ENCODE results near the gene GNB1. TPM values are rescaled to one million over a fixed set of nuclear protein-coding genes. Genes with fewer than 3 reads are reported as not detected.

GNB1 gene
- total RNA-seq, 1 experiment from 2014 or later, result 400 TPM

GRCh38 chr1:1779691-1780597 lies 110.9 kb downstream of the GNB1 start:
- no peaks in the 10 kb centered on the region for H3K27me3 ChIP-seq (ENCODE audit: insufficient read depth, low read length)
- H3K9ac ChIP-seq (ENCODE audit: extremely low read depth, insufficient read length, low read length), result peak overlapping the region; percentile 47
- peak overlapping the region; percentile 46 for H2BK20ac ChIP-seq (ENCODE audit: low read depth, low read length, poor library complexity, severe bottlenecking)
- no peak overlapping the region for H2BK15ac ChIP-seq (ENCODE audit: low read depth, low read length)
- no peak overlapping the region for H4K8ac ChIP-seq (replicated peaks; ENCODE audit: insufficient read length, low read depth, low read length)
- H3K9me3 Mint-ChIP-seq, result no peaks in the 10 kb centered on the region
- no peak overlapping the region for H3K23ac ChIP-seq (ENCODE audit: insufficient read length, low read depth, low read length)
- peak; percentile 79 for DNase-seq
- H3K27me3 Mint-ChIP-seq (ENCODE audit: low read depth), result no peaks in the 10 kb centered on the region; the same call in 1 of the 2 replicates
- H3K4me3 Mint-ChIP-seq, result peak overlapping the region; percentile 79 to 84
- peak overlapping the region; percentile 85 for H3K4me2 ChIP-seq (ENCODE audit: insufficient read depth, insufficient read length, low read length)
- H3K23me2 ChIP-seq (ENCODE audit: insufficient read length, low read depth, low read length, poor library complexity, severe bottlenecking), result peaks cover 24% of the 10 kb centered on the region
- H3K79me1 ChIP-seq (ENCODE audit: insufficient read depth, low read depth, low read length, poor library complexity, severe bottlenecking), result no peaks in the 10 kb centered on the region
- H3K9me3 ChIP-seq (ENCODE audit: control insufficient read depth, low read depth, low read length), result no peaks in the 10 kb centered on the region
- H4K91ac ChIP-seq (ENCODE audit: insufficient read length, low read depth, low read length), result no peak overlapping the region
- H3K27ac ChIP-seq (ENCODE audit: insufficient read length, low read depth, low read length), result peak overlapping the region; percentile 71
- H2BK12ac ChIP-seq (ENCODE audit: insufficient read length, low read depth, low read length), result no peak overlapping the region
- peaks cover 49 to 63% of the 10 kb centered on the region in 2 experiments for H3K4me1 Mint-ChIP-seq
- H2AK5ac ChIP-seq (ENCODE audit: insufficient read length, low read length), result peak overlapping the region; percentile 25
- no peak for TF ChIP-seq CTCF (conservative IDR thresholded peaks at IDR 0.05)
- H3K56ac ChIP-seq (ENCODE audit: insufficient read length, low read depth, low read length), result no peak overlapping the region
- H2AFZ ChIP-seq (ENCODE audit: low read length), result no peak overlapping the region
- H3K4me1 ChIP-seq (ENCODE audit: insufficient read depth, low read length), result peaks cover 18% of the 10 kb centered on the region
- peak overlapping the region; percentile 86; the same call in 1 of the 2 replicates for H3K14ac ChIP-seq (ENCODE audit: insufficient read depth, low read length)
- H3K18ac ChIP-seq (ENCODE audit: insufficient read length, low read depth, low read length), result peak overlapping the region; percentile 74
- peaks cover 14% of the 10 kb centered on the region for H3K79me2 ChIP-seq (ENCODE audit: insufficient read depth, low read length)
- H2BK120ac ChIP-seq (ENCODE audit: low read depth, low read length, poor library complexity, severe bottlenecking), result no peak overlapping the region
- H2BK5ac ChIP-seq (ENCODE audit: insufficient read length, low read length), result no peak overlapping the region
- no peak overlapping the region for H4K5ac ChIP-seq (ENCODE audit: insufficient read length, low read depth, low read length)
- no peaks in the 10 kb centered on the region for H4K20me1 ChIP-seq (ENCODE audit: control insufficient read depth, insufficient read depth, insufficient read length)
- WGBS (ENCODE audit: extremely low coverage, insufficient read length, low lambda C conversion rate), result no CpG with 5 or more reads among the region's 19 CpGs
- H3K36me3 Mint-ChIP-seq (ENCODE audit: insufficient read depth in 1 of 3, low read depth in 3 of 3), result peaks cover 0 to 15% (median 12%) of the 10 kb centered on the region in 3 experiments; a peak in 5 of 7 replicates
- H3T11ph ChIP-seq (ENCODE audit: low read length), result no peak overlapping the region
- peak overlapping the region; percentile 95 to 99 (median 98) for H3K27ac Mint-ChIP-seq
- no peak overlapping the region for H3K4ac ChIP-seq (ENCODE audit: low read depth, low read length)

All from H9 (cell line).